Brain microvascular endothelial cell (primary cell): ENCODE measurements around the gene GPR27.

Source experiments
- DNase-seq: peaks from one replicate; pipeline ENCODE4 v3.0.0-alpha.2; 2020
- H3K27ac ChIP-seq: fragments of 250-450 bp; sonication (Bioruptor Pico); 2 replicates; pipeline ENCODE4 v1.5.1; 2020; ENCODE audit warnings: mild to moderate bottlenecking, moderate library complexity
- H3K27me3 ChIP-seq: fragments of 250-450 bp; sonication (Bioruptor Pico); replicated peaks from 2 replicates; pipeline ENCODE4 v1.5.1; 2020; ENCODE audit warnings: mild to moderate bottlenecking
- H3K36me3 ChIP-seq: fragments of 250-450 bp; sonication (Bioruptor Pico); replicated peaks from 2 replicates; pipeline ENCODE4 v1.5.1; 2020; ENCODE audit warnings: mild to moderate bottlenecking
- H3K4me3 ChIP-seq: 2 replicates; pipeline ENCODE4 v1.5.1; 2011; ENCODE audit warnings: low read depth, mild to moderate bottlenecking, control low read depth, low read length, moderate library complexity
- CTCF ChIP-seq: IDR thresholded peaks from 2 replicates; pipeline ENCODE4 v1.5.1; 2011; ENCODE audit warnings: low read depth, mild to moderate bottlenecking, moderate library complexity, low read length, control low read depth, inconsistent platforms; ENCODE audit errors: missing control alignments
- in situ Hi-C: cut with HindIII; loops from 2 replicates; pipeline ENCODE4 v1.10.0; 2017; ENCODE audit warnings: low sequenced_read_pairs, low pct_ligation_motif_present

GPR27 gene

GRCh38 chr3:71801986-71802385 is 48.3 kb downstream of the GPR27 start:
- in situ Hi-C loops: no loop called here
- Histone ChIP-seq H3K36me3 (no peaks in the 10 kb centered on the region), H3K27me3 (peaks cover 9% of the 10 kb centered on the region), H3K4me3 (no peak overlapping the region), H3K27ac (no peak overlapping the region)
- no peak for DNase-seq
- TF ChIP-seq CTCF: no peak

DNA sequence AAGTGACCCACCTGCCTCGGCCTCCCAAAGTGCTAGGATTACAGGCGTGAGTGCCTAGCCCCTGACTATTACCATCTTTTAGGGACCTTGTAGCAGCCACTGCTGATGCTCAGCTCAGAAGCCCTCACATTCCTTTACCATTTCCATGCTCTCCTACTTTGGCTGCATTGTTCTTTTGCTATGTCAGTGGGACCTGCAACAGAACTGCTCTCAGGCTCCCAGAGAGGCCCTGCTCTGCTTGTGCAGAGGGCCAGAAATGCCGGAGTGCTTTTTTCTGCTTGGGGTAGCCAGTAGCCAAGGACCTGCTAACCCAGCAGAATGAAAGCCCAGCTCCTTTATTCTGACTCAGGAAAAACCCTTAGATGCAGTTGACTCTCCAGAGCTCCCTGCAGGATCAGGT is 49.6 kb downstream of the GPR27 start:
- no peak overlapping the region for H3K27ac ChIP-seq
- no peaks in the 10 kb centered on the region for H3K36me3 ChIP-seq
- DNase-seq: no peak
- H3K4me3 ChIP-seq: no peak overlapping the region
- TF ChIP-seq CTCF: no peak
- H3K27me3 ChIP-seq: peaks cover 9% of the 10 kb centered on the region
- in situ Hi-C loops: no loop called here

DNA sequence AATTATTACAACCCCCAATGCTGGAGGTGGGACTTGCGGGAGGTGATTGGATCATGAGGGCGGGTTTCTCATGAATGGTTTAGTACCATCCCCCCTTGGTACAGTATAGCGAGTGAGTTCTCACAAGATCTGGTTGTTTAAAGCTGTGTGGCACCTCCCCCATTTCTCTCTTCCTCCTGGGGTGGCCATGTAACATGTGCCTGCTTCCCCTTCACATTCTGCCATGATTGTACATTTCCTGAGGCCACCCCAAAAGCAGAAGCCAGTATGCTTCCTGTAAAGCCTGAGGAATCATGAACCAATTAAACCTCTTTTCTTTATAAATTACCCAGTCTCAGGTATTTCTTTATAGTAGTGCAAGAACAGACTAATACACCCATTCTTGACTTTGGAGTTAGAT is 51.5 kb downstream of the GPR27 start:
- no peak for DNase-seq
- H3K27ac ChIP-seq: no peak overlapping the region
- TF ChIP-seq CTCF: no peak
- no peaks in the 10 kb centered on the region for H3K36me3 ChIP-seq
- in situ Hi-C loops: no loop called here
- peaks cover 3% of the 10 kb centered on the region for H3K27me3 ChIP-seq
- no peak overlapping the region for H3K4me3 ChIP-seq

- no peak overlapping the region for H3K4me3 ChIP-seq
- H3K27ac ChIP-seq: no peak overlapping the region
- DNase-seq: no peak
- H3K36me3 ChIP-seq: no peaks in the 10 kb centered on the region
- no peak for TF ChIP-seq CTCF
- in situ Hi-C loops: no loop called here
- H3K27me3 ChIP-seq: peaks cover under 1% of the 10 kb centered on the region
Observed at GRCh38 chr3:71805691-71806090, 52.0 kb downstream of the GPR27 start.
